CD14-positive monocyte (primary cell): ENCODE data around the gene SPAAR. TPM values are rescaled to one million over a fixed set of nuclear protein-coding genes. Genes with fewer than 3 reads are reported as not detected.

Experiments used
- DNase-seq, 3 donors: peaks; one replicate each; pipeline ENCODE4 v3.0.0-alpha.2; 2011 to 2022
- H2AFZ ChIP-seq: 2 replicates; pipeline ENCODE4 v1.6.0; 2012; ENCODE audit warnings: mild to moderate bottlenecking, low read depth, low read length, inconsistent platforms; ENCODE audit not compliant: insufficient read depth, poor library complexity, severe bottlenecking
- H3K27ac ChIP-seq, 2 donors: 1 replicate in 1 of 2; 2 replicates in 1 of 2; pipeline ENCODE4 v1.5.1; 2012 to 2013; ENCODE audit warnings: low read length in 2 of 2, control low read depth in 1 of 2, inconsistent platforms in 1 of 2, low read depth in 1 of 2, mild to moderate bottlenecking in 1 of 2
- H3K27me3 ChIP-seq, 2 donors: one replicate each; pipeline versions ENCODE4 v1.6.0 to v1.6.1; 2011 to 2013; ENCODE audit warnings: low read length in 2 of 2; ENCODE audit not compliant: control insufficient read depth in 2 of 2, insufficient read depth in 2 of 2
- H3K36me3 ChIP-seq, 2 donors: replicated peaks in 1 of 2; 1 replicate in 1 of 2; 2 replicates in 1 of 2; pipeline versions ENCODE4 v1.5.1 to v1.6.1; 2012 to 2013; ENCODE audit warnings: low read length in 2 of 2, control low read depth in 1 of 2, inconsistent platforms in 1 of 2, mild to moderate bottlenecking in 1 of 2; ENCODE audit not compliant: insufficient read depth in 2 of 2, control insufficient read depth in 1 of 2
- H3K4me1 ChIP-seq, 2 donors: 1 replicate in 1 of 2; 2 replicates in 1 of 2; pipeline versions ENCODE4 v1.5.1 to v1.6.1; 2012 to 2013; ENCODE audit warnings: low read length in 2 of 2, control low read depth in 1 of 2, inconsistent platforms in 1 of 2, mild to moderate bottlenecking in 1 of 2, moderate library complexity in 1 of 2; ENCODE audit not compliant: insufficient read depth in 2 of 2, control insufficient read depth in 1 of 2
- H3K4me2 ChIP-seq: replicated peaks from 2 replicates; pipeline ENCODE3; 2012; ENCODE audit warnings: low read length, moderate library complexity, mild to moderate bottlenecking; ENCODE audit not compliant: poor library complexity, severe bottlenecking; ENCODE audit errors: extremely low read depth
- H3K4me3 ChIP-seq, 3 experiments: fragments of 200-600 bp in 1 of 3; sonication (generic) in 1 of 3; replicated peaks in 1 of 3; 1 replicate in 2 of 3; 2 replicates in 1 of 3; pipeline ENCODE4 v1.5.1; 2011 to 2013; ENCODE audit warnings: low read length in 3 of 3, mild to moderate bottlenecking in 3 of 3, control low read depth in 2 of 3, low read depth in 2 of 3, inconsistent platforms in 1 of 3, moderate library complexity in 1 of 3
- H3K79me2 ChIP-seq: 2 replicates; pipeline ENCODE4 v1.6.0; 2012; ENCODE audit warnings: mild to moderate bottlenecking, control low read depth, inconsistent platforms, low read length, moderate library complexity; ENCODE audit not compliant: insufficient read depth
- H3K9ac ChIP-seq: 2 replicates; pipeline ENCODE4 v1.6.0; 2017; ENCODE audit warnings: low read length, mild to moderate bottlenecking; ENCODE audit not compliant: insufficient read depth, poor library complexity, severe bottlenecking
- H3K9me3 ChIP-seq, 2 donors: replicated peaks in 1 of 2; 1 replicate in 1 of 2; 2 replicates in 1 of 2; pipeline versions ENCODE4 v1.5.1 to v1.6.1; 2012 to 2013; ENCODE audit warnings: low read length in 2 of 2, control low read depth in 1 of 2; ENCODE audit not compliant: control insufficient read depth in 1 of 2, insufficient read depth in 1 of 2
- H4K20me1 ChIP-seq: 2 replicates; pipeline ENCODE4 v1.6.0; 2012; ENCODE audit warnings: mild to moderate bottlenecking, low read length, control low read depth, moderate library complexity; ENCODE audit not compliant: insufficient read depth
- H3K27ac Mint-ChIP-seq, 7 donors: one replicate each; pipeline ENCODE4 v1.8.0; 2020; ENCODE audit warnings: mild to moderate bottlenecking in 7 of 7, mixed read lengths in 7 of 7, moderate library complexity in 6 of 7, inconsistent platforms in 2 of 7
- H3K27me3 Mint-ChIP-seq, 3 donors: one replicate each; pipeline ENCODE4 v1.8.0; 2021 to 2022; ENCODE audit warnings: low read depth in 3 of 3, mild to moderate bottlenecking in 3 of 3, mixed read lengths in 3 of 3, moderate library complexity in 3 of 3, inconsistent platforms in 1 of 3
- H3K36me3 Mint-ChIP-seq, 2 donors: one replicate each; pipeline ENCODE4 v1.8.0; 2020; ENCODE audit warnings: mixed read lengths in 2 of 2, inconsistent platforms in 1 of 2, mild to moderate bottlenecking in 1 of 2
- H3K4me1 Mint-ChIP-seq: one replicate; pipeline ENCODE4 v1.8.0; 2020; ENCODE audit warnings: mild to moderate bottlenecking, mixed read lengths
- H3K4me3 Mint-ChIP-seq, 2 donors: one replicate each; pipeline ENCODE4 v1.8.0; 2020; ENCODE audit warnings: mild to moderate bottlenecking in 2 of 2, mixed read lengths in 2 of 2, moderate library complexity in 1 of 2
- H3K9me3 Mint-ChIP-seq, 7 donors: one replicate each; pipeline ENCODE4 v1.8.0; 2020 to 2022; ENCODE audit warnings: mixed read lengths in 7 of 7, mild to moderate bottlenecking in 6 of 7, moderate library complexity in 6 of 7, inconsistent platforms in 2 of 7
- CTCF ChIP-seq: fragments of 200-600 bp; IDR thresholded peaks from one replicate; pipeline ENCODE4 v1.8.0; 2022; ENCODE audit warnings: antibody characterized with exemption, mild to moderate bottlenecking
- WGBS: methylation state at CpG from one replicate; pipeline ENCODE4 v1.1.5; 2013; ENCODE audit warnings: missing lambda C conversion rate; ENCODE audit not compliant: insufficient coverage; 5-methylcytosine and 5-hydroxymethylcytosine counted together
- intact Hi-C, 2 donors: fragments of 100-400 bp; cut with micrococcal nuclease; formaldehyde crosslinking; loops; one replicate each; pipeline versions ENCODE4 v1.15.0 to v1.15.1; 2023
- polyA plus RNA-seq, 3 donors: library from polyadenylated mRNA; depleted of rRNA in 1 of 3; unstranded in 2 of 3; stranded (reverse) in 1 of 3; fragments of 300-500 nt in 2 of 3; fragments of >200 nt in 1 of 3; fragmentation: Illumina TruSeq in 2 of 3; gene quantifications; 1 replicate in 2 of 3; 2 replicates in 1 of 3; pipeline ENCODE4 v1.2.3, GENCODE V29; 2012 to 2021

The SPAAR gene
- polyA plus RNA-seq, 3 donors, result not detected

GRCh38 chr9:35898337-35898736 is 11.0 kb upstream of the SPAAR start:
- Mint-ChIP-seq H3K4me3 (no peak overlapping the region), H3K27me3 (peaks cover 11 to 35% (median 17%) of the 10 kb centered on the region in 3 donors), H3K27ac (no peak overlapping the region), H3K36me3 (no peaks in the 10 kb centered on the region), H3K4me1 (no peaks in the 10 kb centered on the region), H3K9me3 (no peaks in the 10 kb centered on the region)
- no peaks in the 10 kb centered on the region for H3K4me1 ChIP-seq
- H3K79me2 ChIP-seq, result no peaks in the 10 kb centered on the region
- no peaks in the 10 kb centered on the region for H4K20me1 ChIP-seq
- no peak overlapping the region for H3K9ac ChIP-seq
- no peak overlapping the region for H3K4me2 ChIP-seq
- H3K36me3 ChIP-seq, result no peaks in the 10 kb centered on the region
- H3K4me3 ChIP-seq, result no peak overlapping the region
- no peaks in the 10 kb centered on the region for H3K9me3 ChIP-seq
- no peak overlapping the region for H3K27ac ChIP-seq
- peaks cover 0 to 2% of the 10 kb centered on the region in 2 donors for H3K27me3 ChIP-seq
- no peak overlapping the region for H2AFZ ChIP-seq
- TF ChIP-seq CTCF, result no peak
- DNase-seq, result no peak
- intact Hi-C loops, result no loop called here

- no peak overlapping the region for H3K27ac Mint-ChIP-seq
- Histone ChIP-seq H4K20me1 (no peaks in the 10 kb centered on the region), H3K36me3 (no peaks in the 10 kb centered on the region), H3K27ac (no peak overlapping the region), H3K9me3 (no peaks in the 10 kb centered on the region), H2AFZ (no peak overlapping the region), H3K4me3 (no peak overlapping the region), H3K79me2 (no peaks in the 10 kb centered on the region), H3K27me3 (peaks cover 0 to 2% of the 10 kb centered on the region in 2 donors), H3K4me2 (no peak overlapping the region), H3K9ac (no peak overlapping the region), H3K4me1 (no peaks in the 10 kb centered on the region)
- H3K4me1 Mint-ChIP-seq, result no peaks in the 10 kb centered on the region
- WGBS, result no CpG with 5 or more reads among the region's 2 CpGs
- H3K9me3 Mint-ChIP-seq, result no peaks in the 10 kb centered on the region
- H3K4me3 Mint-ChIP-seq, result no peak overlapping the region
- H3K27me3 Mint-ChIP-seq, result peaks cover 11 to 35% (median 19%) of the 10 kb centered on the region in 3 donors
- intact Hi-C loops, result no loop called here
- no peaks in the 10 kb centered on the region for H3K36me3 Mint-ChIP-seq
- DNase-seq, result no peak
- no peak for TF ChIP-seq CTCF
Observed at GRCh38 chr9:35899021-35899420, 10.3 kb upstream of the SPAAR start.
